Kidney (tissue), 14 donors: Measurements from ENCODE around the gene MCRIP1. TPM values are rescaled to one million over a fixed set of nuclear protein-coding genes. Genes with fewer than 3 reads are reported as not detected.
A peak's percentile ranks its signal among the peaks of the same experiment; 100 is the strongest.
"Not testable (repeated sequence)": the region's sequence is repeated elsewhere in the genome, so short reads cannot be mapped to it uniquely, and the experiment has no call there.

Experiments used
- DNase-seq, 5 donors: peaks; one replicate each; pipeline ENCODE4 v3.0.0-alpha.2; 2013 to 2020
- FAIRE-seq: peaks from 2 replicates; lab custom pipeline; 2012; peaks lifted over from hg19 to GRCh38; lab: Jason Lieb, UNC
- H3K27ac ChIP-seq, 2 donors: one replicate each; pipeline ENCODE4 v1.7.0; 2013; ENCODE audit warnings: low read depth in 2 of 2, low read length in 2 of 2, inconsistent platforms in 1 of 2
- H3K27me3 ChIP-seq: one replicate; pipeline ENCODE4 v1.7.1; 2013; ENCODE audit warnings: low read length, inconsistent platforms; ENCODE audit not compliant: control insufficient read depth, insufficient read depth
- H3K36me3 ChIP-seq, 3 donors: one replicate each; pipeline versions ENCODE4 v1.7.0 to v1.7.1; 2013; ENCODE audit warnings: low read length in 3 of 3, control low read depth in 1 of 3, inconsistent platforms in 1 of 3; ENCODE audit not compliant: insufficient read depth in 3 of 3, control insufficient read depth in 2 of 3
- H3K4me1 ChIP-seq, 3 donors: one replicate each; pipeline versions ENCODE4 v1.7.0 to v1.7.1; 2013; ENCODE audit warnings: low read length in 3 of 3, inconsistent platforms in 1 of 3, low read depth in 1 of 3; ENCODE audit not compliant: control insufficient read depth in 2 of 3, insufficient read depth in 2 of 3
- H3K4me3 ChIP-seq, 3 donors: one replicate each; pipeline versions ENCODE4 v1.7.0 to v1.8.1; 2013; ENCODE audit warnings: low read length in 3 of 3, control low read depth in 1 of 3, inconsistent platforms in 1 of 3
- H3K9ac ChIP-seq, 3 donors: one replicate each; pipeline versions ENCODE4 v1.7.0 to v1.7.1; 2013; ENCODE audit warnings: low read length in 3 of 3, control low read depth in 1 of 3, inconsistent platforms in 1 of 3
- H3K9me3 ChIP-seq, 3 donors: one replicate each; pipeline versions ENCODE4 v1.7.0 to v1.7.1; 2013; ENCODE audit warnings: low read length in 3 of 3, control low read depth in 1 of 3, inconsistent platforms in 1 of 3; ENCODE audit not compliant: control insufficient read depth in 2 of 3, insufficient read depth in 1 of 3
- CTCF ChIP-seq: IDR thresholded peaks from 3 replicates; pipeline ENCODE4 v1.5.1; 2012; ENCODE audit warnings: mild to moderate bottlenecking, moderate library complexity, borderline replicate concordance; ENCODE audit not compliant: insufficient read depth; ENCODE audit errors: extremely low read depth
- intact Hi-C: fragments of 100-400 bp; cut with DNase I; formaldehyde crosslinking; loops from one replicate; pipeline ENCODE4 v1.11.1; 2022
- polyA plus RNA-seq: library from polyadenylated mRNA; stranded (reverse); fragments of 350-450 nt; fragmentation: Illumina TruSeq; extraction: RNeasy Lipid Tissue Mini Kit (QIAGEN cat#74804); gene quantifications from one replicate; pipeline ENCODE4 v1.2.3, GENCODE V29; 2014; ENCODE audit warnings: low read depth, low replicate concordance; ENCODE audit not compliant: insufficient read depth
- total RNA-seq: library from RNA; stranded (reverse); fragmentation: NEBNext Ultra II Directional; extraction: Animal tissue kit (Norgen Biotek cat#: 25700); gene quantifications from one replicate; pipeline ENCODE4 v1.2.1, GENCODE V29; 2021
- donor health status: control.
- donor health status: control.
- donor health status: control.
- donor health status: control.
- donor health status: control.
- donor health status: DM: yes; HTN: yes; CAD: no.
- donor health status: Normal renal cell carcinoma (clear cell type).

MCRIP1 gene
- total and polyA plus RNA-seq, 2 donors from 2014 or later, result 88.3 to 151 TPM

- H3K9ac ChIP-seq, result no peak overlapping the region
- FAIRE-seq (no peak), DNase-seq (peak in 4 of 5 donors; percentile 34 to 69 (median 42))
- no peak overlapping the region for H3K4me3 ChIP-seq
- no peaks in the 10 kb centered on the region for H3K27me3 ChIP-seq
- intact Hi-C loops, result no loop called here
- H3K27ac ChIP-seq, result no peak overlapping the region
- no peaks in the 10 kb centered on the region for H3K4me1 ChIP-seq
- no peaks in the 10 kb centered on the region for H3K9me3 ChIP-seq
- peaks cover 0 to 24% (median 9%) of the 10 kb centered on the region in 3 donors for H3K36me3 ChIP-seq
- TF ChIP-seq CTCF, result no peak
These were observed 8.0 kb upstream of the MCRIP1 start for GRCh38 chr17:81840826-81841778.

GRCh38 chr17:81840059-81840458 lies 7.0 kb upstream of the MCRIP1 start:
- FAIRE-seq, result not testable (repeated sequence)

GRCh38 chr17:81839301-81839700 lies 6.2 kb upstream of the MCRIP1 start:
- TF ChIP-seq CTCF, result no peak
- H3K9ac ChIP-seq, result no peak overlapping the region
- no peak overlapping the region for H3K27ac ChIP-seq
- peaks cover 0 to 3% (median 0%) of the 10 kb centered on the region in 3 donors for H3K4me1 ChIP-seq
- peaks cover 0 to 10% (median 2%) of the 10 kb centered on the region in 3 donors for H3K36me3 ChIP-seq
- intact Hi-C loops, result no loop called here
- H3K9me3 ChIP-seq, result no peaks in the 10 kb centered on the region
- no peak for FAIRE-seq
- H3K4me3 ChIP-seq, result no peak overlapping the region
- DNase-seq, result peak in 3 of 5 donors; percentile 17 to 41 (median 28)
- no peaks in the 10 kb centered on the region for H3K27me3 ChIP-seq

More at GRCh38 chr17:81840059-81840458, 7.0 kb upstream of the MCRIP1 start:
- H3K9ac ChIP-seq, H3K4me1 ChIP-seq, intact Hi-C loops, H3K27ac ChIP-seq, DNase-seq, H3K27me3 ChIP-seq, H3K9me3 ChIP-seq, H3K4me3 ChIP-seq: not testable (repeated sequence)
- H3K36me3 ChIP-seq, result peaks cover 0 to 16% (median 4%) of the 10 kb centered on the region in 3 donors

DNA sequence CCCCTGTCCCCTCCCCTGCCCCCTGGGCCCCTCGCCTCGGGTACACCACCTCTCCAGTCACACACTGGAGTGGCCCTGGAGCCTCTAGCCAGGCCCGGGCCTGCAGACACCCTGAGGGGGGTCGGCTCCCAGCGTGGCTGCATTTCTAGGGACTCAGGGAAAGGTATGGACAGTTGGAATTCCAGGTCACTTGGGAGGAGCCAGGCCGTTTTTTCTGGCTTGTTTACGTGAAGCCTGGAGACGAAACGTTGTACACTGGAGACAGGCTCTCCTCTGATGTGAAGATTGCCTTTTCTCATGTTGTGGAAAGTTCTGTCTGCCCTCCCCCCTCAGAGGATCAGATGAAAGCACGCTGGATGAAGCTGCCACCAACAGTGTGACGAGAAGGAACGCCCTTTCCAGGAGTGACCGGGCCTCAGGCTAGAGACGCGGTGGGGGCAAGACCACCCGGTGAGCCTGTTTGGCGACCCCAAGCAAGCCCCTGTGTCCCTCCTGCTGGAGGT lies 5.7 kb upstream of the MCRIP1 start:
- Histone ChIP-seq H3K4me3 (no peak overlapping the region), H3K9me3 (no peaks in the 10 kb centered on the region), H3K27ac (no peak overlapping the region), H3K4me1 (peaks cover 0 to 3% (median 0%) of the 10 kb centered on the region in 3 donors), H3K27me3 (no peaks in the 10 kb centered on the region), H3K36me3 (peaks cover 0 to 9% (median 0%) of the 10 kb centered on the region in 3 donors), H3K9ac (no peak overlapping the region)
- FAIRE-seq (no peak), DNase-seq (peak in 3 of 5 donors; percentile 44 to 63 (median 47))
- intact Hi-C loops, result no loop called here
- TF ChIP-seq CTCF, result no peak
